ENCODE measurements around the gene BDP1.
"Not testable (repeated sequence)": the region's sequence is repeated elsewhere in the genome, so short reads cannot be mapped to it uniquely, and the experiment has no call there.

The BDP1 gene

GRCh38 chr5:71455427-71456361, at the start of gene BDP1:
Gene BDP1 (plus strand): TSS chr5:71455651. CDS start chr5:71455878, 227 bp downstream.
- peak within 1 kb of the TSS; percentile 93 for H3K4me3 ChIP-seq (ENCODE audit: low read depth, low read length)
- peak; percentile 31 for TF ChIP-seq CTCF (IDR thresholded peaks at IDR 0.05; ENCODE audit: insufficient read depth, low read depth, low read length, missing control alignments)
- DNase-seq (ENCODE audit: low read depth), result peak; percentile 94

- DNase-seq (ENCODE audit: low read depth); H3K4me3 ChIP-seq (ENCODE audit: low read depth, low read length): not testable (repeated sequence)
Observed at GRCh38 chr5:71410088-71410487, 45.4 kb upstream of the BDP1 start.

GRCh38 chr5:71415626-71416025, 39.8 kb upstream of the BDP1 start:
- not testable (repeated sequence) for H3K4me3 ChIP-seq (ENCODE audit: low read depth, low read length); DNase-seq (ENCODE audit: low read depth)

- H3K4me3 ChIP-seq (ENCODE audit: low read depth, low read length); DNase-seq (ENCODE audit: low read depth): not testable (repeated sequence)
Observed at GRCh38 chr5:71418026-71418425, 37.4 kb upstream of the BDP1 start.

- not testable (repeated sequence) for H3K4me3 ChIP-seq (ENCODE audit: low read depth, low read length); DNase-seq (ENCODE audit: low read depth)
Observed at GRCh38 chr5:71421278-71421677, 34.2 kb upstream of the BDP1 start.

GRCh38 chr5:71423896-71424295, 31.6 kb upstream of the BDP1 start:
- DNase-seq (ENCODE audit: low read depth); H3K4me3 ChIP-seq (ENCODE audit: low read depth, low read length): not testable (repeated sequence)

- not testable (repeated sequence) for H3K4me3 ChIP-seq (ENCODE audit: low read depth, low read length); DNase-seq (ENCODE audit: low read depth)
Observed at GRCh38 chr5:71426686-71427474, 28.6 kb upstream of the BDP1 start.

GRCh38 chr5:71432410-71432809, 23.0 kb upstream of the BDP1 start:
- not testable (repeated sequence) for H3K4me3 ChIP-seq (ENCODE audit: low read depth, low read length); DNase-seq (ENCODE audit: low read depth)

GRCh38 chr5:71434825-71435224, 20.6 kb upstream of the BDP1 start:
- not testable (repeated sequence) for H3K4me3 ChIP-seq (ENCODE audit: low read depth, low read length); DNase-seq (ENCODE audit: low read depth)

- not testable (repeated sequence) for H3K4me3 ChIP-seq (ENCODE audit: low read depth, low read length); DNase-seq (ENCODE audit: low read depth)
Observed at GRCh38 chr5:71441564-71441963, 13.9 kb upstream of the BDP1 start.

- not testable (repeated sequence) for H3K4me3 ChIP-seq (ENCODE audit: low read depth, low read length); DNase-seq (ENCODE audit: low read depth)
Observed at GRCh38 chr5:71443891-71444290, 11.6 kb upstream of the BDP1 start.

- not testable (repeated sequence) for DNase-seq (ENCODE audit: low read depth); H3K4me3 ChIP-seq (ENCODE audit: low read depth, low read length)
Observed at GRCh38 chr5:71445015-71445414, 10.4 kb upstream of the BDP1 start.

GRCh38 chr5:71445523-71446152, 9.8 kb upstream of the BDP1 start:
- H3K4me3 ChIP-seq (ENCODE audit: low read depth, low read length); DNase-seq (ENCODE audit: low read depth): not testable (repeated sequence)

GRCh38 chr5:71446540-71447216, 8.8 kb upstream of the BDP1 start:
- H3K4me3 ChIP-seq (ENCODE audit: low read depth, low read length), result not testable (repeated sequence)

More at GRCh38 chr5:71446540-71447216, 8.8 kb upstream of the BDP1 start:
- DNase-seq (ENCODE audit: low read depth), result not testable (repeated sequence)
